ENCODE results near the gene RNF7.
A peak's percentile ranks its signal among the peaks of the same experiment; 100 is the strongest.
"Not testable (repeated sequence)": the region's sequence is repeated elsewhere in the genome, so short reads cannot be mapped to it uniquely, and the experiment has no call there.

The RNF7 gene

DNA sequence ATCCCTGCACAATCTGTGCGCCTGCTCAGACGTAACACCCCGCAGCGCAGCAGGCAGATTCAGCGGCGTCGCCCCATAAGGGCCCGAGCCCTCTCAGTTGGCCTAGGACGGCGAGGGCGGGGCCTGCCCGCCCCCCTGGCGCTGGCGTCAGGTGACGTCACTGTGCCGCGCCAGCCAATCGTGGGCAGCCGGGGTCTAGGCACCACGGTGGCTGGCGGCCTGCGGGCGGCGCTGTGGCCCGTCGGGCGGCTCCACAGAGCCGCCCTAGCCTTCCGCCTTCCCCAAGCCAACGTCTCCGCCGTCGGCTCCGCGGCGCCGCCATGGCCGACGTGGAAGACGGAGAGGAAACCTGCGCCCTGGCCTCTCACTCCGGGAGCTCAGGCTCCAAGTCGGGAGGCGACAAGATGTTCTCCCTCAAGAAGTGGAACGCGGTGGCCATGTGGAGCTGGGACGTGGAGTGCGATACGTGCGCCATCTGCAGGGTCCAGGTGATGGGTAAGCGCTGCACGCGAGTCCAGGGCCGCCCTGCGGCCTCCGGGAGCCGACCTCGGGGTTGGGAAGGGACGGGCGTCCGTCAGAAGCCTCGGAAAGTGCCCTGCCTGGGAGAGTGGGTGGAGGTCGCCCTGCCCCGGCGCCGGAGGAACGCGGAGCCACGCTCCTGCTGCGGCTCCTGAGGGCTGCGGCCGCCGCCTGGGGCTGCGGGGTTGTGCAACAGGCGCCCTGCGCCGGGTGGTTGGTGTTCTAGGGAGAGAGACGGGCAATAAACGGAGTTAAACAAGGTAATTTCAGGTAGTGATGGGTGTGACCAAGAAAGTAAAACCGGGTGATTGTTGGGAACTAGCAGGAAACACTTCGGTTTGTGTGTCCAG lies at the start of gene RNF7:
Gene RNF7 (plus strand): TSS at position 277 of the 869 bp plus-strand sequence. CDS start 44 bp downstream, at position 321.
- DNase-seq = peak; percentile 98

DNA sequence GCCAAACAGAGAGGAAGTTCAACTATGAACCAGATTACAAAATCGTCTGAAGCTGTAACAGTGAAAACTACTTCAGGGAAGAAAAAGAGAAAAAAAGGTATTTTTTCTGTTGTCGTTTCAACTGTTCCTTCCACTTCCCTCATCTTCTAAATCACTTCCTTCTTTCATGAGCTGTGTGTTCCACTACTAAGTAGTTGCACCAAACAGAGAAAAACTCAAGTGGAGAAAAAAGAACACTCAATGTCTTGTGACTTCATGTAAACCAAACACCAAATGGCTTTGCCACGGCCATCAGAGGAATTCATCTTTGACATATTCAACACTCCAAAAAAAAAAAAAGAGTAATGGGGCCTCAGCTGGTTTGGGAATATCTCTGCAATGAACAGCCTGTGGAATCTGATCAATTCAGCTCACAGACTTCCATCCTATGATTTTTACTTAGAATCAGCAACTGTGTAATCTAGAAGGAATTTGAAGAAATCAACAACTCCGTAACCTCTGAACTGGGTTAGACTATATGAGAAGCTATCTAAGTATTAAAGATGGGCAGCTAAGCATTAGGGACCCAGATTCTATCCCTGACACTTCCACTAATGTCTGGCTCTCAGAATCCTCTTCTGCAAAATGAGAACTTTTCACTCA lies 47.5 kb upstream of the RNF7 start:
- no peak for DNase-seq

DNA sequence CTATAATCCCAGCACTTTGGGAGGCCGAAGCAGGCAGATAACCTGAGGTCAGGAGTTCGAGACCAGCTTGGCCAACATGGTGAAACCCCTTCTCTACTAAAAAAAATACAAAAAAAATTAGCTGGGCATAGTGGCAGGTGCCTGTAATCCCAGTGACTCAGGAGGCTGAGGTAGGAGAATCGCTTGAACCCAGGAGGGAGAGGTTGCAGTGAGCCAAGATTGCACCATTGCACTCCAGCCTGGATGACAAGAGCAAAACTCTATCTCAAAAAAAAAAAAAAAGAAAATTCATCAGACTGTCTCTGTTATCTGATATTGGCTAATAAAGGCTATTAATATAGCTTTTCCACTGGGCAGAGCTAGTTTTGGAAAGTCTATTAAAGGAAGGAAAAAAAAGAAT lies 46.6 kb upstream of the RNF7 start:
- DNase-seq = not testable (repeated sequence)

DNA sequence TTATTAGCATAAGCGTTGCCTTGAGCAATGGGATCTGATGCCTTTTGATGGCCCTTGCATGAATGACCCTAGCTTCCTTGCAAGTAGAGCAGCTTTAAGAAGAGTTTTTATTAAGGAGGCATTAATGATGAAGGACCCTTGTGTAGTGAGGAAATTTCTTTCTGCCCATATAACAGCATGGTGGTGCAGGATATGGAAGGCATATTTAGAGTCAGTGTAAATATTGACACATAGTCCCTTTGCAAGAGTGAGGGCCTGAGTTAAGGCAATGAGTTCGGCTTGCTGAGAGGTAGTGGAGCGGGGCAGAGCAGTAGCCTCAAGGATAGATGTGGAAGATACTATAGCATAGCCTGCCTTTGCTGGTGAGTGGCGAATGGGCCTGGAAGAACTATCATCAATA lies 45.1 kb upstream of the RNF7 start:
- DNase-seq = not testable (repeated sequence)

DNA sequence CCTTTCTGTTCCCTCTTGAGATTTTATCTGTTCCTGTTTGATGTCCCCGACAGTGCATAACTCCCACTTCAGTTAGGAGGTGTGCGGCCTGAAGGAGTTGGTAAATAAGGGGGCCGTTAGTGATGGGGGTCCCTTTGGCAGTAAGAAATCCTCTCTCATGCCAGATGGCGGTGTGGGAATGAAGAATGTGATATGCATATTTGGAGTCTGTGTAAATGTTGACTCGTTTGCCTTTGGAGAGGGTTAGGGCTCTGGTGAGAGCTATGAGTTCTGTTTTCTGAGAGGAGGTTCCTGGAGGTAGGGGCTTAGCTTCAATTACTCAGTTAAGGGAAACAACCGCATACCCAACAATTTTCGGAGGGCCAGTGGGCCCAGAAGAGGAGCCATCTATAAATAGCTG lies 38.8 kb upstream of the RNF7 start:
- DNase-seq = no peak

DNA sequence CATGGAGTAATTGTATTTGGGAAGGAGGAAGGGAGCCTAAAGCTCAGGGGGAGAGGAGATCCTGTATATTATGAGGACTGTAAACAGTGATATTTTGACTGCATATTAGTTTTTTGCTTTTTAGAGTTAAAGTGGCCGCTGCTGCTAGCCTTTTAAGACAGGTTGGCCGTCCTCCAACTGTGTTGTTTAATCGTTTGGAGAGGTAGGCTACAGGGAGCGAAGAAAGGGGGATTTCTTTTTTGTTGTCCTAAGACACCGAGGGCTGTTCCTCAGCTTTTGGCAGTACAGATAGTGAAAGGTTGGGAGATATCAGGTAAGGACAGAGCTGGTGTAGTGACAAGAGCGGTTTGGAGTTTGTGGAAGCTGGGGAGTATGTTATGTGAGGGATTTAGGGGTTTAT lies 38.2 kb upstream of the RNF7 start:
- no peak for DNase-seq

DNA sequence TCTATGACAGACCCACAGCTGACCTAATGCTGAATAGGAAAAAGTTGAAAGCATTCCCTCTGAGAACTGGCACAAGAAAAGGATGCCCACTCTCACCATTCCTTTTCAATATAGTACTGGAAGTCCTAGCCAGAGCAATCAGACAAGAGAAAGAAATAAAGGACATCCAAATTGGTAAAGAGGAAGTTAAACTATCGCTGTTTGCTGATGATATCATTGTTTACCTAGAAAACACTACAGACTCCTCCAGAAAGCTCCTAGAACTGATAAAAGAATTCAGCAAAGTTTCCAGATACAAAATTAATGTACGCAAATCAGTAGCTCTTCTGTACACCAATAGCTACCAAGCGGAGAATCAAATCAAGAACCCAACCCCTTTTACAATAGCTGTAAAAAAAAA lies 34.7 kb upstream of the RNF7 start:
- DNase-seq = not testable (repeated sequence)

DNA sequence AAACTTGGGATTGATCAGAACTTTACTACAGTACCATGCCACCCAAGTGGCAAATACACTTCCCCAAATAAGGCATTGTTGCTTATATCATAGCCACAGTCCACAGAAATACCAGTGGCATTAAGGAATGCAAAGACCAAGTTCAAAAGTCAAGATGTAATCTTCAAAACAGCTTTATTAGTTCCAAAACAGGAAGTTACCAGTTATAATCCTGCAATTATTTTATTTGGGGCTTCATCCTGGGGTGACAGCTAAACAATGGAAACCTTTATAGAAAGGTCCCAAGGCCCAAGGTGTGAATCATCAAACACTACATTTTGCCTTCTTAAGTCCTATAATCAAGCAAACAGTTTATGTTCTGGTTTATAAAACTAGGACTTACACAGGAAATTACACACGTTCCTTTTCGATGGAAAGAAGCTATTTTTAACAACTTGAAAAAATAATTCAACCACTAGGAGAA lies 30.3 kb upstream of the RNF7 start:
- no peak for DNase-seq

DNA sequence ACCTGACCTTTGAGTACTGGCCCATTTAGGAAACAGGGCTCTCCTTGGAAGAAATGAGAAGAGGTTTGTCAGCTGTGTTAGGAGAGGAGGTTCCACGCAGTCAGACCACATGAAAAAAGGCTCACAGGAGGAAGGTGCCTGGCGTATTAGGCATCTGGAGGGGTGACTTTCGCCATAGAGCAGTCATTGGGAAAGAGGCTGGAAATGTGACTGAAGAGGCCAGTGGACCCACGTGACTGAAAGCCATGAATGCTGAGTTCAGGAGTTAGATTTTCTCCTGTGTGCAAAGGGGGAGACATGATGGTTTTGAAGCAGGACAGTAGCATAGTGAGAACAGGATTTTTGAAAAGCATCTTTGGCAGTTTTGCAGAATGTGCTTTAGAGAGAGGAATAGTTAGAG lies 29.7 kb upstream of the RNF7 start:
- no peak for DNase-seq

DNA sequence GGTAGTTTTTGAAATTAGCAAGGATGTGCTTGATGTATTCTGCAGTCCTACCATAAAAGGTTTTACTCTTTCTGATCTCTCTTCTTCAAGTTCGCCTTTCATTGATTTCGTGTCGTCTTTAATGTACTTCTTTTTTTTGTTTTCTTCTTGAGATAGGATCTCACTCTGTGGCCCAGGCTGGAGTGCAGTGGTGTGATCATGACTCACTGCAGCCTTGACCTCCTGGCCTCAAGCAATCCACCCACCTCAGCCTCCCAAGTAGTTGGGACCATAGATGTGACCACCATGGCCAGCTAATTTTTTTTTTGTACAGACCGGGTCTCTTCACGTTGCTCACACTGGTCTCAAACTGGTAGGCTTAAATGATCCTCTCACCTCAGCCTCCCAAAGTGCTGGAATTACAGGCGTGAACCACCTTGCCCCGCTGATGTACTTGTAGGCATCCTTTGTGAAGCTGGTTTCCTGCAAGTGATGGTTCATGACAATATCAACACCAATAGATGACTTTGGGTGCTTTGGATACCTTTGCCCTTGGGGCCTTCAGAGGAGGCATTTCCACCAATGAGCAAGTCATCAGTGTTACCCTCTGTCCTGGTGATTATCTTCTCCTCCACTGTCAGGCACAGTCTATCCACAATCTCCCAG lies 28.9 kb upstream of the RNF7 start:
- DNase-seq = no peak

DNA sequence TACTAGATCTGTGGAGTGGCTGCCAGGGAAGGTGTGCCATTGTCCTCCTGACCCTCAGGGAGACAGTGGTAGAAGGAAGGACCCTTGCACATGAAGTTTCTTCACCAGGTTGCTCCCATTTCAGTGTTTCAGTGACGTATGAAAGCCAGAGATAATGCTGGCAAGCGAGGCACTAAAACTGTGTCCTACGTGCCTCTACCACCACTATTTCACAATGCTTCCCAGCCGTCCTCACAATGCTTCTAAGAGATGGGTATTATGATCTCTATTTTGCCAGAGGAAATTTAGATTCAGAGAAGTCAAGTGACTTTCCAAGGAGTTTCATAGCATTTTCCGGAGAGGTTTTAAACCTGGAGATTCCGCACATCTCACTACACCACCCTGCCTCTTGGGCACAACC lies 28.0 kb upstream of the RNF7 start:
- DNase-seq = no peak

DNA sequence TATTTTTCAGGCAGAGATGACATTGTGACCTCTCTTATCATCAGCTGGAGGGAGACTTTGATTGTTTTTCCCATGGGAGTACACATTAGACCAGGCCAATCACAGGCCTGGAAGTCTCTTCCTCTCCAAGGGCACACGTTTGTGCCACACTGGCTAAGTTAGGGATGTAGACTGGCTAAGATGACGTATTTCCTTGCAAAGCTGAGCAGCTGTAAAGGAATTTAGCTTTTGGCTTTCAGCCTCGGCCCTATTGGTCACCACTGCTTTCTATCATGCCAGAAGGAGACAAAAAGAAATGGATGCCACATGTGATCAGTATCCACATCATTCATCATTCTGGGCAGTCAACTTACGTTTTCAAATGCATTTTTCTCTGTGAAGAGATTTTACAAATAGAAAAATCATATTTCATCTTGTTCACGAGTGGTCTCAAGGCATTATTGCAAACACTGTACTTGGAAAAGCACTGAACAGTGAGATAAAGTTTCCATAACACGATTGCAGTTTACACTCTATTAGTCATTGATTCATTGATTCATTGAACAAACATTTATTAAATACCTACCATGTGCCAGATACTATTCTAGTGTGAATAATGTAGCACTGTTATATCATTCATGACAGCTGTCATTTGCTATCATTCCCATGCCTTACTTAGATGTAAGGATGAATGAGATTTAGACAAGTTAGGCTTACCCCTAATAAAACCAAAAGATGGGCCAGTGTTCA lies 27.0 kb upstream of the RNF7 start:
- no peak for DNase-seq

DNA sequence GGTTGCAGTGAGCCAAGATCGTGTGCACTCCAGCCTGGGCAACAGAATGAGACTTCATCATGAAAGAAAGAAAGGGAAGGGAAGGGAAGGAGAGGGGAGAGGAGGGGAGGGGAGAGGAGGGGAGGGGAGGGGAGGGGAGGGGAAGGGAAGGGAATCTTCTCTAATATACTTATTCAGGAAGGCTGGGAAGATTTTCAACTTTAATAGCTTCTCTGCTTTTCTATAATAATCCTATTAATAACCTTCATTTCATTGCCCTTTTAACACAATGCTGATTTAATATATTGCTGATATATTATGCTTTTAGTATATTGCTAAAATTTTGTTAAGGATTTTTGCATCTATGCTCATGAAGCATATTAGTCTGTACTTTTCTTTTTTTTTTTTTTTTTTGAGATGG lies 23.4 kb upstream of the RNF7 start:
- no peak for DNase-seq

DNA sequence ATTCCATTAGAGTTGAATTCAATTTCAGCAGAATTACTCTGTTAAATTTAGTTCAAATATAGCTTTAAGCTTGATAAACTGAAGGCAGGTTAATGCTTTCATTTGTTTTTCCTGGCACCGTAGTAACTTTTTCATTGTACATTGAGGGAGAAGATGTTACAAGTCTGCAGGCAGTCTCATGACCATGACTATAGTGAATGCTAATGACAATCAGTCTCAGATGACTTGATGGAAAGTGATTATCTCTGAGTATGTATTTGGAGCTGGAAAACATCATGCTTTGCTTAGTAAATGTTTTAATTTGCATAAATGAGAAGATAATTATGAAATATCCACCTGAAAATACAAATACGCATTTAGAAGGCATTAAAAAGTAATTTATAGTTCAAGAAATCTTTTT lies 16.0 kb upstream of the RNF7 start:
- DNase-seq = no peak

DNA sequence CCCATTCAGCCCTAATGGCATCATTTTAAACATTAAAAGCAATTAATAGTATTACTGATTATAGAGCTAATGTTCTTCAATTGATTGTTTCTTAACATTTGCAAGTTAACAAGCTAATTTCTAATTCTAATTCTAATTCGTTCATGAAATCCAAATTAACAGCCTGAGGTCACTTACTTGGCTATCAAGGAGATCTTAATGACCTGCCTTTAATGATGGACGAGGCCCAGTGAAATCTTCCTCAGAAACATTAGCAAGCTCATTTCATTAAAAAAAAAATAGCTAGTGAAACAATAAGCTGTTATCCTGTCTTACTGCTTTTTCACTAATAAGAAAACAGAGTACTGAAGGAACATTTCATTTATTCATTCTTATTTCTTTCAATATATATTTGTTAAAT lies 15.4 kb upstream of the RNF7 start:
- no peak for DNase-seq

DNA sequence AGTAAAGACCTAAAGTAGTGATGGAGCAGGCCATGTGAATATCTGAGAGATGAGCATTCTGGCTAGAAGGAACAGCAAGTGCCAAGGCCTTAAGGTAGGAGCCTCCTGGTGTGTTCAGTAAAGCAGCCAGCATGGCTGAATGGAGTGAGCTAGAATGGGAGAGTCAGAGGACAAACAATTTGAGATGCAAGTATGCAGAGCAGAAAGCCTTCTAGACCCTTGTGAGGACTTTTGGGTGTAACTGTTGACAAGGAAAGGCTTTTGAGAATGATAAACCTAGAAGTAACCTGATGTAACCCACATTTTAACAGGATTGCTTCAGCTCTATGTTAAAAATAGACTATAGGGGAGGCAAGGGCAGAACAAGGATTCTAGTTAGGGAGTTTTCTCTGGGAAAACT lies 14.8 kb upstream of the RNF7 start:
- DNase-seq = no peak

DNA sequence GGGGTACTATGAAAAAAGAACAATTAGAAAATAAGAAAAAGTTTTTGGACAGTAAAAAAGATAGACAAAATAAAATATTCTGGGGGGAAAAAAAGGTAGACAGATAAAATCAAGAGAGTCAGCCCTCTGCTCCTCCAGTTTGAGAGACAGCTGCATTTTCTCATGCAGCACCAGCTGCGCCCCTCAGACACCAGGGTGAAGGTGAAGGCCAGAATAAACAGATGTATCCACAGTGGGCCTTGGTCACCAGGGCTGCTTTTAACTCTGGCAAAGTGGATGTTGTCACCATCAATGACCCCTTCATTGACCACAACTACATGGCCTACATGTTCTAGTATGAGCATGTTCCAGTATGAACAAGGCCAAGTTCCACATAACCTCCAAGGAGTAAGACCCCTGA lies 13.9 kb upstream of the RNF7 start:
- DNase-seq = no peak

DNA sequence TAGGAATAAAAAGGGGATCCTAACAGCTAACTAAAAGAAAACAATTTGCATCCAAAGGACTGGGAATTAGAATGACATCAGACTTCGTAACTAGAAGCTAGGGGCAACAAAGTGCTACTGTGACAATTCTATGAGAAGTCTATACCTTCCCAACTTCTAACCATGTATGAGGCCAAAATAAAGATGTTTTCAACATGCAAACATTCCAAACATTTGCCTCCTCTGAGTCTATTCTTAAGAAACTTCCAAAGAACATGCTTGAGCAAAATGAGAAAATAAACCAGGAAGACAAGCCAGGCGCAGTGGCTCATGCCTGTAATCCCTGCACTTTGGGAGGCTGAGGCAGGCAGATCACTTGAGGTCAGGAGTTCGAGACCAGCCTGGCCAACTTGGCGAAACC lies 13.1 kb upstream of the RNF7 start:
- no peak for DNase-seq

DNA sequence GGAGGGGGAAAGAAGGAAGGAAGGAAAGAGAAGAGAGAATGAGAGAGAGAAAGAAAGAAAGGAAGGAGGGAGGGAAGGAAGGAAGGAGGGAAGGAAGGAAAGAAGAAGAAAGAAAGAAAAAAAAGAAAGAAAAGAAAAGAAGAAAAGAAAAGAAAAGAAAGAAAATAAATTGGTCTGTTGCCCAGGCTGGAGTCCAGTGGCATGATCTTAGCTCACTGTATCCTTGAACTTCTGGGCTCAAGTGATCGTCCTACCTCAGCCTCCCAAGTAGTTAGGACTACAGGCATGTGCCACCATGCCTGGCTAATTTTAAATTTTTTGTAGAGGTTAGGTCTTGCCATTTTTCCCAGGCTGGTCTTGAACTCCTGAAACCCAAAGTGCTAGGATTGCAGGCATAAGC lies 11.6 kb upstream of the RNF7 start:
- no peak for DNase-seq

DNA sequence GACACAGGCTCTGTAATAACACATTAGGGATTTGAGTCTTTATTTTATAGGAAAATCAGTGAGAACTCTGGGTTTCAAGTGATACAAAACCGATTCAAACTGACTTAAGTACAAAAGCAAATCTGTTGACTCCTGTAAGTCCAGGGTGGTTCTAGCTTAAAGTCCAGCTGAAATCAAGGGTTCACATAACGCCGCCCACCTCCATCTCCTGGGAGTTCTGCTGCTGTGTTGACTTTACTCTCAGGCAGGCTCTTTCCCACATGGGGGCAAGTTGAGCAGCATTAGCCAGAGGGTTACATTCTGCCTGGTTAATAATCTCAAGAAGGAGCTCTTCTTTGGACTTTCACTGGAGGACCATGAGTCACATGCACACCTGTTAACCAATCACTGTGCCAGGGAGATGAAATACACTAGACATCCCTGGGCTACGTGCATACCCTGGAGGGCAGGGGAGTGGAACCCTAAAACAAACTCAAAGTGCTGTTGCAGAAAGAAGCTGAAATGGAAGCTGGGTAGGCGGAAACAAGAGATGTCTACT lies 9.7 kb upstream of the RNF7 start:
- no peak for DNase-seq

DNA sequence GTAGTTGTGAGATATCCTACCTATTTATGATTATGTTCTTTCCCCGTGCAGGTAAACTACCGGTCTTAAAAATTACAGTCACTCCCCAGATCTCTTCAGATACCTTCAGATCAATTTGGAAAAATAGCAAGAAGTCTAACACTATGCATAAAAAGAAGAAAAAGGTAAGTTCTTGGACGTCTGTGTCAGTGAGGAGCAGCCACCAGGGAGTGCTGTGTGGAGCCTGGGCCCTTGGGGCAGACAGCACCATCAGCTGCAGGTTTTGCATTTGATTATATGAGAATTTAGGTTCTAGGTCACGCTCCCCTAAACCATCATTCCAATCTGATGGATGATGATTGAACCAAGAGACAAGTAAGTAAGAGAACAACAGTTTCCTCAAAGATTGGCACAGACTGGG lies 8.9 kb upstream of the RNF7 start:
- no peak for DNase-seq

DNA sequence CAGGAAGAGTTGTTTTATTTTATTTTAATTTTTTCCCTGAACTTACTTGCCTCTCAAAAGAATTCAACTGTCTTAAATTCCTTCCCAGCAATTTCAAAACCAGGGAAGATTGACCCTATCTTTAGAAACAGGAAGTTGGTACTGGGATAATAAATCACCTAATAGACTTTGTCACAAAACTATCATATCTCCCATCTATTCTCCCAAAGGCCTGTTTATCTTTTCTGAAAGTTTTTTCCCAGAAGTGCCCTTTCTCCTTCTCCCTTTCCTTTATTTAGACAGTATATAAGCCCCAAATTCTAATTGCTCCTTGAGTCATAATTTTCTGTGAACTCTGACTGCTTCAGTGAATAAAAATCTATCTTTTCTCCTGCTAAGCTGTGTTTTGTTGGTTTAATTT lies 2.9 kb upstream of the RNF7 start:
- DNase-seq = no peak
